Motor neuron (in vitro differentiated cells): Measurements from ENCODE around the gene SNX1. TPM values are rescaled to one million over a fixed set of nuclear protein-coding genes. Genes with fewer than 3 reads are reported as not detected.
A peak's percentile ranks its signal among the peaks of the same experiment; 100 is the strongest.
"Not testable (repeated sequence)": the region's sequence is repeated elsewhere in the genome, so short reads cannot be mapped to it uniquely, and the experiment has no call there.

Experiments used
- ATAC-seq, 8 experiments: fragments of 200-7000 bp; cut with Tn5 transposase; replicated peaks in 6 of 8; 2 replicates each; pipeline ENCODE4 v1.8.0; 2021; ENCODE audit warnings: mild to moderate bottlenecking in 8 of 8, moderate library complexity in 8 of 8
- H3K27ac ChIP-seq, 2 donors: fragments of 250-450 bp; sonication (Bioruptor Pico); 2 replicates each; pipeline ENCODE4 v1.9.0; 2021; ENCODE audit warnings: antibody characterized with exemption in 2 of 2, mild to moderate bottlenecking in 2 of 2, moderate library complexity in 1 of 2
- H3K4me1 ChIP-seq, 2 donors: fragments of 250-450 bp; sonication (Bioruptor Pico); replicated peaks in 1 of 2; 2 replicates each; pipeline ENCODE4 v1.6.1; 2021; ENCODE audit warnings: antibody characterized with exemption in 2 of 2, mild to moderate bottlenecking in 2 of 2, moderate library complexity in 1 of 2
- H3K4me3 ChIP-seq, 5 donors: fragments of 250-450 bp; sonication (Bioruptor Pico); 2 replicates each; pipeline ENCODE4 v1.9.0; 2021; ENCODE audit warnings: antibody characterized with exemption in 5 of 5, mild to moderate bottlenecking in 5 of 5, moderate library complexity in 4 of 5
- WGBS, 10 experiments: fragments of 450-650 bp; shearing (Covaris generic); methylation state at CpG; one replicate each; pipeline ENCODE4 v1.0.0; 2022; 5-methylcytosine and 5-hydroxymethylcytosine counted together
- in situ Hi-C, 9 experiments: fragments of 400-800 bp; cut with MboI; loops; one replicate each; pipeline ENCODE4 v1.15.0; 2021; ENCODE audit warnings: low sequenced_read_pairs in 9 of 9, low pct_unique_long_range_greater_than_20kb in 2 of 9; ENCODE audit not compliant: unreplicated experiment in 9 of 9
- total RNA-seq, 8 experiments: library from RNA; unstranded; fragments of 300-600 nt; gene quantifications; 2 replicates each; pipeline versions ENCODE4 v1.2.3 to v1.2.4, GENCODE V29; 2022

The SNX1 gene
- total RNA-seq, 8 experiments from 2014 or later = 18.4 to 106 (median 41.6) TPM

GRCh38 chr15:64110108-64110701 lies 14.4 kb downstream of the SNX1 start:
- in situ Hi-C loops, H3K4me3 ChIP-seq, ATAC-seq, H3K4me1 ChIP-seq, H3K27ac ChIP-seq: not testable (repeated sequence)
- 82 to 100% (median 94%) methylated on average over 1 to 3 of the region's 4 CpGs; no CpG with 5 or more reads in 1 of the 10 experiments for WGBS, 10 experiments

DNA sequence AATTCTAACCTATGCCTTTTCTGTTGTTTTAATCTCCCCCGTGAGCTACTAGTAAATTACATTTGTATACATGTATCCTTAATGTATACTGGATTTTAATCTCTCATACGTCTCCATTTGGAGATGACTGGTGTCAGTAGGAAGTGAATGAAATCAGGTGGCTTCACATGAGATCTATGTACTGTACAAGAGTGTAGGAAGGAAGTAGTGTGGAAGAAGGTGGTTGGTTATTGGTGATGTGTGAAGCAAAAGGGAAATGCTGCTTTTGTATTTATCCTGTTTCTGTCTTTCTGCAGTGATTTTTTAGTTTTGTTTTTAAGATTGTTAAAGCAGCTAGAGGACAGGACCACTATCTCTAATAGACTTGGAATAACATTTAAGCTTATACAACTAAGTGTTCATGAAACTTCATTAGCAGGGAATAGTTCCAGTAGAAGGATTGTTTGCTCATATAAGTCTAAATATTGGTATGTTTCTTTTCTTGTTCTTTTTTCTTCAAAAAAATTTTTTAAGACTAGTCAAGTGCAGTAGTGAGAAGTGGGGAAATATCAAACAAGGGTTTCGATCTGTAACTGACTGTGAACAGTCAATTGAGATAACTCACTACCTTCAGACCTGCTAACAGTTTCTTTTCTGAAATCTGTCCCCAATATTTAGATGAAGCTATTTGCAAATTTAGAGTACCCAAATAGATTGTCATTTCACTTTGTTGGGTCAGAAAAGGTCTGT lies 15.3 kb downstream of the SNX1 start:
- no peak for ATAC-seq
- in situ Hi-C loops = no loop called here
- H3K27ac ChIP-seq = no peak overlapping the region
- no peaks in the 10 kb centered on the region for H3K4me1 ChIP-seq
- WGBS, 10 experiments = 75 to 100% (median 99%) methylated on average over 1 to 3 of the region's 3 CpGs
- H3K4me3 ChIP-seq = no peak overlapping the region

DNA sequence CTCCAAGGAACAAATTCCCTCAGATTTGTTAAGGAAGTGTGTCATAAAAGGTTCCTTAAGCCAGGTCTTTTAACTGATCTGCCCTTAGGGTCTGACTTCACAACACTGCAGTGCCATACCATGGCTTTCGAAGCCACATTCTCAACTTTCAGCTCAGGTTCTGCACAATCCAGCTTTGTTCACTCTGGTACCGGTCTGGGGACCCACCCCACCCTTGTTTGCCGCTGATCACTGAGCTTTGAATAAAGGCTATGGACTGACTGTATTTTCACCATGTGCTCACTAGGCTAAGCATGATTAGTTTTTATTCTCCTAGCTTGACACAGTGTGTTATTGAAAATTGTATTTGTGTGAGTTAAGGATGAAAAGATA lies 15.9 kb downstream of the SNX1 start:
- ATAC-seq = peak in 3 of 8 experiments; percentile 14 to 36 (median 30)
- H3K27ac ChIP-seq = no peak overlapping the region
- no peaks in the 10 kb centered on the region for H3K4me1 ChIP-seq
- 45 to 100% (median 87%) methylated on average over 1 to 3 of the region's 3 CpGs; no CpG with 5 or more reads in 2 of the 10 experiments for WGBS, 10 experiments
- in situ Hi-C loops = no loop called here
- H3K4me3 ChIP-seq = no peak overlapping the region

DNA sequence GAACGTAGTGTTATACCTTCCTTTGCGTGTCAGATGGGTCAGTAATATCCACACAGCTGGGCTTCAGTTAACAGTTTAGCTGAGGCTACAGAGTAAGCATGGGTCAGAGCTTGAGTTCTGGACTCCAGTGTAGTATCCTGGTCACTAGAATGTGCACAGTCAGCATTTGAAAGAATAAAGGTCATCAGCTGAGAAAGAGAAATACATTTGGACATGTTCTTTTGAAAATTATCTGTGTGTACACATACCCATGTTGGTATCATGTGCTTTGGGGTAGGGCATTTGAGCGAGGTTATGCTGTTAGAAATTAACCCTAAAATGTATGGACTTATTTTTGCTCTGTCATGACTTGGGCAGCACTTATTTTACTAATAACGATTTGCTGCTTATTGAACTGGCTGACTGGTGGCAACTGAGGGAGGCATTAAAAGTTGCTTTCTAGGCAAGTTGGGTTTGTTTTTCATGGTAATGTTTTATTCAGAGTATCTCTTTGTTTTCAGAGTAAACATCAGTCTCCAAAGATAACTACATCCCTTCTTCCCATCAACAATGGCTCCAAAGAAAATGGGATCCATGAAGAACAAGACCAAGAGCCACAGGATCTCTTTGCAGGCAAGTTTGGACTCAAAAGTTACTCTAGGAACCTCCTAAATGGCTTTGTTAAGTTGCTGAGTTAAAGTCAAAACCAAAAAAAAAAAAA lies 16.4 kb downstream of the SNX1 start:
- H3K4me3 ChIP-seq = no peak overlapping the region
- H3K4me1 ChIP-seq = no peaks in the 10 kb centered on the region
- ATAC-seq = peak in 2 of 8 experiments; percentile 13 to 82
- WGBS, 10 experiments = 54 to 100% (median 81%) methylated on average over 1 to 4 of the region's 4 CpGs
- in situ Hi-C loops = no loop called here
- no peak overlapping the region for H3K27ac ChIP-seq

GRCh38 chr15:64112904-64113303 lies 17.1 kb downstream of the SNX1 start:
- ATAC-seq = peak in 2 of 8 experiments; percentile 62 to 69
- Histone ChIP-seq H3K4me3 (no peak overlapping the region), H3K27ac (no peak overlapping the region)

DNA sequence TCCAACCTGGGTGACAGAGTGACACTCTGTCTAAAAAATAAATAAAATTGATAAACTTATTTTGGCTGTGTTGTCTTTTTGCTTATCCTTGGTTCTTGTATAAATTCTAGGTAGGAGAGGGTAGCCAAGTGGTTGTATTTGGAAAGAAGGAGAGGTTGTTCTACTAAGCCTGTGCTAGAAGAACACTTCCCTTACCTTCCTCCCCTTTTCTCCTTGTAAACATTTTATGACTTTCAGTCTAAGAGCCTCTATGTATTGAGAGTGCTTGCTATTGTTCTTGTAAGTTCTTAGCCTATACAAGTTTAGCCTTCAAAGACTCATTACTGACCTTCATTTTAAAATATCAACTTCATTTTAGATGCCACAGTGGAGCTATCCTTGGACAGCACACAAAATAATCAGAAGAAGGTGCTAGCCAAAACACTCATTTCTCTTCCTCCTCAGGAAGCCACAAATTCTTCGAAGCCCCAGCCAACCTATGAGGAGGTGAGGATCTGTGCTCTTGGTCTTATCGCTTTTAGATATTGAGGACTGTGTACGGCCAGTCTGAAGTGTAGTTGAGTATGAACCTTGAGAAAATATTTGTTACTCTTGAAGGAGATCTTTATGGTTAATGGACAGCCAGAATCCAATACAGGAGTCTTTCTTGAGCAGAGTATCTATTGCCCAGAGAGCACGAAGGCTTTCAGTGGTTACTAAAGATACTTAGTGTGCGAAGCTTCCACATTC lies 22.1 kb downstream of the SNX1 start:
- Histone ChIP-seq H3K27ac (no peak overlapping the region), H3K4me1 (no peaks in the 10 kb centered on the region), H3K4me3 (no peak overlapping the region)
- WGBS, 10 experiments = 75 to 100% (median 100%) methylated on average over 1 to 5 of the region's 5 CpGs; no CpG with 5 or more reads in 3 of the 10 experiments
- no peak for ATAC-seq
- in situ Hi-C loops = no loop called here

More at GRCh38 chr15:64112904-64113303, 17.1 kb downstream of the SNX1 start:
- no peaks in the 10 kb centered on the region for H3K4me1 ChIP-seq
- in situ Hi-C loops = no loop called here
- 29 to 100% (median 83%) methylated on average over 1 of the region's 1 CpG; no CpG with 5 or more reads in 3 of the 10 experiments for WGBS, 10 experiments

GRCh38 chr15:64120322-64120721 lies 24.5 kb downstream of the SNX1 start:
- H3K4me1 ChIP-seq, H3K4me3 ChIP-seq, ATAC-seq, in situ Hi-C loops, H3K27ac ChIP-seq: not testable (repeated sequence)
- WGBS, 10 experiments = 100% methylated on average over 1 to 2 of the region's 2 CpGs; no CpG with 5 or more reads in 3 of the 10 experiments

DNA sequence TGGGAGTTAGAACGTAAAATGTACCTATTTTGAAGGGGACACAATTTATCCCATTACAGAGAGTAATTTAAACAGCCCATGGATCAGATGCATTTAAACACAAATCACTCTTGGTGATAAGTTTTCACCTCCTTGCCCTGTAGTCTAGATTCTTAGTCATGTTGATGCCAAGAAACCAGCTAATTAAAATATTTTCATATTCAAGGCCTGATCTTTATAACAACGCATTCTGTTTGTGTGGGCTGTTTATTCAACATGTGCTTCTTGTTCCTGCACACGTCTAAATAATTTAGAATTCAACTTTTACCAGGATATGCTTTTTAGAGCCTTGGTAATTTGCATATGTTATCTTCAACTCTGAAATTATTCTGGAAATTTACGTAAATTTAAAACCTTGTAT lies 25.8 kb downstream of the SNX1 start:
- no peak overlapping the region for H3K27ac ChIP-seq
- H3K4me3 ChIP-seq = no peak overlapping the region
- WGBS, 10 experiments = 0 to 100% (median 85%) methylated on average over 1 to 4 of the region's 4 CpGs
- peak in 3 of 8 experiments; percentile 89 to 96 (median 93) for ATAC-seq
- H3K4me1 ChIP-seq = no peaks in the 10 kb centered on the region
- in situ Hi-C loops = no loop called here

- Histone ChIP-seq H3K4me1 (no peaks in the 10 kb centered on the region), H3K27ac (no peak overlapping the region), H3K4me3 (no peak overlapping the region)
- in situ Hi-C loops = no loop called here
- WGBS, 10 experiments = 60 to 100% (median 100%) methylated on average over 1 of the region's 1 CpG; no CpG with 5 or more reads in 5 of the 10 experiments
- no peak for ATAC-seq
Observed at GRCh38 chr15:64122444-64122843, 26.7 kb downstream of the SNX1 start.

DNA sequence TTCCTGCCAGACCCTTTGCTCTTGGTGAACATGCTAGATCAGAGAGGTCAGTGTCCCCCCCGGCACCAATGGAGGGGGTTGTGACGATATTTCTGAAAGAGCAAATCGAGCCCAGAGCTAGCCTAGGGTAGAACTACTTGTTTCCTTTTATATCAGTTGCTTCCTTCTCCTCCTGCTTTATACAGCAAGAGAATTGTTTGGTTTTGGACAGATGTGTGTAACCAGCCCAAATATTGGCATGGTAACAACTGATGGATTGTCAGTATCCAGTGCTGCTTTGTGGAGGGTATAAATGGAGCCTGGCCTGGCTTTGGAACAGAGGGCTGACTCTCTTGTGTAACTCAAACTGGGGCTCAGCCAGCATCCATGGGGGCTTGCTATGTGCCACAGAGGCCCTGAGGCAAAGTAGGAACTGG lies 27.2 kb downstream of the SNX1 start:
- peak in 1 of 8 experiments; percentile 39 for ATAC-seq
- Histone ChIP-seq H3K4me3 (no peak overlapping the region), H3K27ac (no peak overlapping the region)

DNA sequence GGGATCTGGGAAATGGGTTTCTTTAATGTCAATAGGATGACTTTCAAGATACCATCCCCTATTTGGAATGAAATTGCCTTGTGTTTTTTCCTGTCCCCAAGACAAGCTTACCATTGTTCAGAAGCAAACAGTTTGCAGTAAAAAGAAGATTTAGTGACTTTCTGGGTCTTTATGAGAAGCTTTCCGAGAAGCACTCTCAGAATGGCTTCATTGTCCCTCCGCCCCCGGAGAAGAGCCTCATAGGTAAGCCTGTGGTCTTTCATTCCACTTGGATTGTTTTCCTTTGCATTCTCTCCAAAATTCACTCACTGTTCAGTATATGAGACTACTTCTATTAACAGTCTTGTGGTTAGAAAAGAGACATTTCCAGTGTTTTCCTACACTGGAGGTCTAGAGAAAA lies 30.2 kb downstream of the SNX1 start:
- in situ Hi-C loops = no loop called here
- Histone ChIP-seq H3K4me3 (no peak overlapping the region), H3K27ac (no peak overlapping the region), H3K4me1 (no peaks in the 10 kb centered on the region)
- WGBS, 10 experiments = 57 to 100% (median 80%) methylated on average over 1 to 3 of the region's 3 CpGs; no CpG with 5 or more reads in 1 of the 10 experiments
- no peak for ATAC-seq

More for the DNA sequence above, 27.2 kb downstream of the SNX1 start:
- 87 to 100% (median 93%) methylated on average over 1 to 3 of the region's 3 CpGs; no CpG with 5 or more reads in 4 of the 10 experiments for WGBS, 10 experiments
- no peaks in the 10 kb centered on the region for H3K4me1 ChIP-seq
- in situ Hi-C loops = no loop called here

GRCh38 chr15:64127521-64128270 lies 31.9 kb downstream of the SNX1 start:
- Histone ChIP-seq H3K4me3 (no peak overlapping the region), H3K4me1 (no peaks in the 10 kb centered on the region), H3K27ac (no peak overlapping the region)
- no peak for ATAC-seq
- WGBS, 10 experiments = 38 to 100% (median 89%) methylated on average over 1 to 6 of the region's 6 CpGs
- in situ Hi-C loops = no loop called here
